ENCODE data around the gene QRFP.

DNA sequence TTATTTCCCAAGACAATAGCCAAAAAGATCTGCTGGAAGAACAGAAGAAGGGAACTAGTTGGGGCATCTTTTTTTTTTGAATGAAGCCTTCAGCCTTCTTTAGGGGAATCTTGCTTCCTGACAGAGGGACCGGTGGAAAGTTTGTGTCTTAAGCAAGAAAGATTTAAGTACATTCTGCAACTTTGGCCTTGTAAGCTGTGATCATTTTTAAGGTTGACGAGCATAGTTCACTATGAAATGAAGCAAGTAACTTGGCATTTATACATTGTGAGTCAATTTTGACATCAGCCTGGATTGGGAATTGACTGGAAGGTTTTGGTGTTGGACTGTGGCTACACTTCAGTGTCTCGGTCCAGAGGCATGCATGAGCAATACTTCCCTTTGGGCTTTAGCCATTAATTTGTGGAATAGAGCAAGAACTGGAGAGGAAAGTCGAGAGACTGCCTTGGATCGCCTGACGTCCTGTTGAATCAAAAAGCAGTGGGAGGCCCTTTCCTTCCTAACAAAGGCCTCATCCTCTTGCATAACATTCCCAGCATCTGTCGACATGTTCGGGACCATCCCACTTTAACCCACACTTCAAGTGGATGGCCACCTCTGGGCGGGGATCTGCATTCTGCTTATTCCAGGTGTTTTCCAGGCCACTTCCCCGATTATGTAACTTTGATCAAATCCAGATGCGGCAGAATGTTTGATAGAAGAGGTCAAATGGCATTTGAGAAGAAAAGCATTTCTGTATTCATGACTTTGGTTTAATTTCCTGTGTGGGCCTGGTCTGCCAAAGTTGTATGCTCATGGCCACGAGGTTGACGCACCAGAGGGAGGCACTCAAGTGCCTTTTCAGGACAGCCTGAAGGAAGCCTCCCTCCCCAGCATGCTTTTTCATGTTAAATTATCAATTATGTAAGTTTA, 49.0 kb downstream of the QRFP start:
- TF ChIP-seq EP300 (IDR thresholded peaks at IDR 0.05; ENCODE audit: borderline replicate concordance in 1 of 2, low read depth in 1 of 2, low read length in 1 of 2) (peak in 1 of 2 experiments; percentile 63; a peak in 2 of 4 replicates), EZH2phosphoT487 (IDR thresholded peaks at IDR 0.05; ENCODE audit: borderline replicate concordance, low read depth) (no peak), TCF12 (IDR thresholded peaks at IDR 0.05) (peak; percentile 95), MEF2A (IDR thresholded peaks at IDR 0.05; ENCODE audit: borderline replicate concordance, low read depth) (no peak), FOXM1 (IDR thresholded peaks at IDR 0.05; ENCODE audit: low read depth) (no peak), RXRA (IDR thresholded peaks at IDR 0.05; ENCODE audit: borderline replicate concordance, low read depth) (peak; percentile 45; the same call in 1 of the 2 replicates), ELF1 (IDR thresholded peaks at IDR 0.05) (no peak), SMC3 (IDR thresholded peaks at IDR 0.05; ENCODE audit: low read depth, low read length) (no peak)
- TF ChIP-seq, protein P1, sequence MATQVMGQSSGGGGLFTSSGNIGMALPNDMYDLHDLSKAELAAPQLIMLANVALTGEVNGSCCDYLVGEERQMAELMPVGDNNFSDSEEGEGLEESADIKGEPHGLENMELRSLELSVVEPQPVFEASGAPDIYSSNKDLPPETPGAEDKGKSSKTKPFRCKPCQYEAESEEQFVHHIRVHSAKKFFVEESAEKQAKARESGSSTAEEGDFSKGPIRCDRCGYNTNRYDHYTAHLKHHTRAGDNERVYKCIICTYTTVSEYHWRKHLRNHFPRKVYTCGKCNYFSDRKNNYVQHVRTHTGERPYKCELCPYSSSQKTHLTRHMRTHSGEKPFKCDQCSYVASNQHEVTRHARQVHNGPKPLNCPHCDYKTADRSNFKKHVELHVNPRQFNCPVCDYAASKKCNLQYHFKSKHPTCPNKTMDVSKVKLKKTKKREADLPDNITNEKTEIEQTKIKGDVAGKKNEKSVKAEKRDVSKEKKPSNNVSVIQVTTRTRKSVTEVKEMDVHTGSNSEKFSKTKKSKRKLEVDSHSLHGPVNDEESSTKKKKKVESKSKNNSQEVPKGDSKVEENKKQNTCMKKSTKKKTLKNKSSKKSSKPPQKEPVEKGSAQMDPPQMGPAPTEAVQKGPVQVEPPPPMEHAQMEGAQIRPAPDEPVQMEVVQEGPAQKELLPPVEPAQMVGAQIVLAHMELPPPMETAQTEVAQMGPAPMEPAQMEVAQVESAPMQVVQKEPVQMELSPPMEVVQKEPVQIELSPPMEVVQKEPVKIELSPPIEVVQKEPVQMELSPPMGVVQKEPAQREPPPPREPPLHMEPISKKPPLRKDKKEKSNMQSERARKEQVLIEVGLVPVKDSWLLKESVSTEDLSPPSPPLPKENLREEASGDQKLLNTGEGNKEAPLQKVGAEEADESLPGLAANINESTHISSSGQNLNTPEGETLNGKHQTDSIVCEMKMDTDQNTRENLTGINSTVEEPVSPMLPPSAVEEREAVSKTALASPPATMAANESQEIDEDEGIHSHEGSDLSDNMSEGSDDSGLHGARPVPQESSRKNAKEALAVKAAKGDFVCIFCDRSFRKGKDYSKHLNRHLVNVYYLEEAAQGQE (IDR thresholded peaks at IDR 0.05; ENCODE audit: low read depth, low read length), result 0 out of 2 replicates have a peak, but pooled peaks have one; percentile 36
- TF ChIP-seq, protein P2, sequence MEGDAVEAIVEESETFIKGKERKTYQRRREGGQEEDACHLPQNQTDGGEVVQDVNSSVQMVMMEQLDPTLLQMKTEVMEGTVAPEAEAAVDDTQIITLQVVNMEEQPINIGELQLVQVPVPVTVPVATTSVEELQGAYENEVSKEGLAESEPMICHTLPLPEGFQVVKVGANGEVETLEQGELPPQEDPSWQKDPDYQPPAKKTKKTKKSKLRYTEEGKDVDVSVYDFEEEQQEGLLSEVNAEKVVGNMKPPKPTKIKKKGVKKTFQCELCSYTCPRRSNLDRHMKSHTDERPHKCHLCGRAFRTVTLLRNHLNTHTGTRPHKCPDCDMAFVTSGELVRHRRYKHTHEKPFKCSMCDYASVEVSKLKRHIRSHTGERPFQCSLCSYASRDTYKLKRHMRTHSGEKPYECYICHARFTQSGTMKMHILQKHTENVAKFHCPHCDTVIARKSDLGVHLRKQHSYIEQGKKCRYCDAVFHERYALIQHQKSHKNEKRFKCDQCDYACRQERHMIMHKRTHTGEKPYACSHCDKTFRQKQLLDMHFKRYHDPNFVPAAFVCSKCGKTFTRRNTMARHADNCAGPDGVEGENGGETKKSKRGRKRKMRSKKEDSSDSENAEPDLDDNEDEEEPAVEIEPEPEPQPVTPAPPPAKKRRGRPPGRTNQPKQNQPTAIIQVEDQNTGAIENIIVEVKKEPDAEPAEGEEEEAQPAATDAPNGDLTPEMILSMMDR (IDR thresholded peaks at IDR 0.05), result peak; percentile 54
- TF ChIP-seq, protein P3, sequence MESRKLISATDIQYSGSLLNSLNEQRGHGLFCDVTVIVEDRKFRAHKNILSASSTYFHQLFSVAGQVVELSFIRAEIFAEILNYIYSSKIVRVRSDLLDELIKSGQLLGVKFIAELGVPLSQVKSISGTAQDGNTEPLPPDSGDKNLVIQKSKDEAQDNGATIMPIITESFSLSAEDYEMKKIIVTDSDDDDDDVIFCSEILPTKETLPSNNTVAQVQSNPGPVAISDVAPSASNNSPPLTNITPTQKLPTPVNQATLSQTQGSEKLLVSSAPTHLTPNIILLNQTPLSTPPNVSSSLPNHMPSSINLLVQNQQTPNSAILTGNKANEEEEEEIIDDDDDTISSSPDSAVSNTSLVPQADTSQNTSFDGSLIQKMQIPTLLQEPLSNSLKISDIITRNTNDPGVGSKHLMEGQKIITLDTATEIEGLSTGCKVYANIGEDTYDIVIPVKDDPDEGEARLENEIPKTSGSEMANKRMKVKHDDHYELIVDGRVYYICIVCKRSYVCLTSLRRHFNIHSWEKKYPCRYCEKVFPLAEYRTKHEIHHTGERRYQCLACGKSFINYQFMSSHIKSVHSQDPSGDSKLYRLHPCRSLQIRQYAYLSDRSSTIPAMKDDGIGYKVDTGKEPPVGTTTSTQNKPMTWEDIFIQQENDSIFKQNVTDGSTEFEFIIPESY (IDR thresholded peaks at IDR 0.05; ENCODE audit: borderline replicate concordance, low read depth), result no peak
- TF ChIP-seq, protein P4, sequence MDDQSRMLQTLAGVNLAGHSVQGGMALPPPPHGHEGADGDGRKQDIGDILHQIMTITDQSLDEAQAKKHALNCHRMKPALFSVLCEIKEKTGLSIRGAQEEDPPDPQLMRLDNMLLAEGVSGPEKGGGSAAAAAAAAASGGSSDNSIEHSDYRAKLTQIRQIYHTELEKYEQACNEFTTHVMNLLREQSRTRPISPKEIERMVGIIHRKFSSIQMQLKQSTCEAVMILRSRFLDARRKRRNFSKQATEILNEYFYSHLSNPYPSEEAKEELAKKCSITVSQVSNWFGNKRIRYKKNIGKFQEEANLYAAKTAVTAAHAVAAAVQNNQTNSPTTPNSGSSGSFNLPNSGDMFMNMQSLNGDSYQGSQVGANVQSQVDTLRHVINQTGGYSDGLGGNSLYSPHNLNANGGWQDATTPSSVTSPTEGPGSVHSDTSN (IDR thresholded peaks at IDR 0.05), result peak; percentile 56; the same call in 1 of the 2 replicates

Data from SK-N-SH (cell line).